RWPE1 (cell line): ENCODE data around the gene ERCC3.
A peak's percentile ranks its signal among the peaks of the same experiment; 100 is the strongest.
"Not testable (repeated sequence)": the region's sequence is repeated elsewhere in the genome, so short reads cannot be mapped to it uniquely, and the experiment has no call there.

Source experiments
- CTCF ChIA-PET: fragments of 350-600 bp; sonication (Branson Sonifier 250); formaldehyde crosslinking; extraction: SDS; loops from one replicate; lab custom pipeline; 2021; lab: Yijun Ruan, JAX
- POLR2A ChIA-PET: fragments of 400-600 bp; formaldehyde crosslinking; extraction: SDS; loops from one replicate; lab custom pipeline; 2020; ENCODE audit warnings: antibody characterized with exemption; ENCODE audit not compliant: low non-redundant PET; lab: Yijun Ruan, JAX
- DNase-seq: peaks from one replicate; pipeline ENCODE4 v3.0.0; 2012; ENCODE audit warnings: low spot score
- H3K27ac ChIP-seq: fragments of 450-650 bp; 2 replicates; pipeline ENCODE4 v1.5.1; 2017
- TF ChIP-seq, protein P1 (sequence below): fragments of 450-650 bp; conservative IDR thresholded peaks from 2 replicates; pipeline ENCODE4 v1.5.1; 2017; ENCODE audit warnings: low read depth, mild to moderate bottlenecking

The ERCC3 gene

GRCh38 chr2:127218812-127219170 lies 75.2 kb downstream of the ERCC3 start:
- no peak for DNase-seq
- peak overlapping the region; percentile 90 for H3K27ac ChIP-seq
- TF ChIP-seq, protein P1, sequence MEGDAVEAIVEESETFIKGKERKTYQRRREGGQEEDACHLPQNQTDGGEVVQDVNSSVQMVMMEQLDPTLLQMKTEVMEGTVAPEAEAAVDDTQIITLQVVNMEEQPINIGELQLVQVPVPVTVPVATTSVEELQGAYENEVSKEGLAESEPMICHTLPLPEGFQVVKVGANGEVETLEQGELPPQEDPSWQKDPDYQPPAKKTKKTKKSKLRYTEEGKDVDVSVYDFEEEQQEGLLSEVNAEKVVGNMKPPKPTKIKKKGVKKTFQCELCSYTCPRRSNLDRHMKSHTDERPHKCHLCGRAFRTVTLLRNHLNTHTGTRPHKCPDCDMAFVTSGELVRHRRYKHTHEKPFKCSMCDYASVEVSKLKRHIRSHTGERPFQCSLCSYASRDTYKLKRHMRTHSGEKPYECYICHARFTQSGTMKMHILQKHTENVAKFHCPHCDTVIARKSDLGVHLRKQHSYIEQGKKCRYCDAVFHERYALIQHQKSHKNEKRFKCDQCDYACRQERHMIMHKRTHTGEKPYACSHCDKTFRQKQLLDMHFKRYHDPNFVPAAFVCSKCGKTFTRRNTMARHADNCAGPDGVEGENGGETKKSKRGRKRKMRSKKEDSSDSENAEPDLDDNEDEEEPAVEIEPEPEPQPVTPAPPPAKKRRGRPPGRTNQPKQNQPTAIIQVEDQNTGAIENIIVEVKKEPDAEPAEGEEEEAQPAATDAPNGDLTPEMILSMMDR, result no peak
- ChIA-PET CTCF (no interaction called here), POLR2A (no interaction called here)

- TF ChIP-seq, protein P1, result no peak
- H3K27ac ChIP-seq, result peak overlapping the region; percentile 90
- DNase-seq, result peak; percentile 95
- CTCF ChIA-PET, result interaction anchor here (1.1 to 1.7 kb wide), 3 partner anchors 18 to 198 kb away, joined by 3 to 7 read pairs (median 3); no protein-coding TSS in a partner anchor
- POLR2A ChIA-PET, result no interaction called here
These were observed 76.2 kb downstream of the ERCC3 start for GRCh38 chr2:127217470-127218325.

- POLR2A ChIA-PET, result no interaction called here
- TF ChIP-seq, protein P1, result no peak
- H3K27ac ChIP-seq, result no peak overlapping the region
- CTCF ChIA-PET, result interaction anchor here (1.7 kb wide), 1 partner anchor 19 kb away, joined by 7 read pairs; no protein-coding TSS in a partner anchor
- DNase-seq, result no peak
These were observed 77.4 kb downstream of the ERCC3 start for GRCh38 chr2:127216593-127216992.

- TF ChIP-seq, protein P1, result no peak
- H3K27ac ChIP-seq, result no peak overlapping the region
- no peak for DNase-seq
- CTCF ChIA-PET, result no interaction called here
- POLR2A ChIA-PET, result no interaction called here
These were observed 77.8 kb downstream of the ERCC3 start for GRCh38 chr2:127216095-127216494.

DNA sequence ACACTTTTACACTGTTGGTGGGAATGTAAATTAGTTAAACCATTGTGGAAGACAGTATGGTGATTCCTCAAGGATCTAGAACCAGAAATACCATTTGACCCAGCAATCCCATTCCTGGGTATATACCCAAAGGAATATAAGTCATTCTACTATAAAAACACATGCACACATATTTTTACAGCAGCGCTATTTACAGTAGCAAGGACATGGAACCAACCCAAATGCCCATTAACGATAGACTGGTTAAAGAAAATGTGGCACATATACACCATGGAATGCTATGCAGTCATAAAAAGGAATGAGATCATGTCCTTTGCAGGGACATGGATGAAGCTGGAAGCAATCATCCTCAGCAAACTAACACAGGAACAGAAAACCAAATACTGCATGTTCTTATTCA lies 79.7 kb downstream of the ERCC3 start:
- H3K27ac ChIP-seq, POLR2A ChIA-PET, CTCF ChIA-PET, DNase-seq: not testable (repeated sequence)

DNA sequence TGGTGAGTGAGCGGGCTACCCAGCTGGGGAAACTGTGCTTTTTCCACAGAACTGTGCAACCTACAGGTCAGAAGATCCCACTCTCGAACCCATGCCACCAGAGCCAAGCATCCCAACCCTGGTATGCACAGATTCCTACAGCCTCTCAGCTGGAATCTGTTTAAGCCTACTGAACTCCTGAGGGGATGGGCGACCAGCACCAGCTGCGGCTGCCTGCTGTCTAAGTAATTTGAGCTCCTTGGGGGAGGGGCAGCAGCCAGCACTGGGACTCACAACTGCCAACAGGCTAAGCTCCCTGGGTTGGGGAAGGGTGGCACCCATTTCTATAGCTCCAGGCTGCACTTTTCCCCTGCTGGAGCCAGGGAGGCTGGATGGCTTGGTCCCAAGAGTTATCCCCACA lies 85.6 kb downstream of the ERCC3 start:
- POLR2A ChIA-PET, result no interaction called here
- peak overlapping the region; percentile 58 for H3K27ac ChIP-seq
- DNase-seq, result no peak
- CTCF ChIA-PET, result interaction anchor here (0.6 to 1.2 kb wide), 2 partner anchors 11 to 1512 kb away, joined by 5 read pairs; no protein-coding TSS in a partner anchor
- TF ChIP-seq, protein P1, result no peak
